ENCODE data around the gene SPANXN2. TPM values are rescaled to one million over a fixed set of nuclear protein-coding genes. Genes with fewer than 3 reads are reported as not detected.
A peak's percentile ranks its signal among the peaks of the same experiment; 100 is the strongest.

SPANXN2 gene
- total RNA-seq, 6 experiments from 2014 or later, result not detected

- H3K4me3 Mint-ChIP-seq, result no peak overlapping the region
- H3K4me1 Mint-ChIP-seq (ENCODE audit: low read depth), result no peaks in the 10 kb centered on the region
- H3K27ac Mint-ChIP-seq, result no peak overlapping the region
- no peak for DNase-seq
- no peaks in the 10 kb centered on the region for H3K27me3 Mint-ChIP-seq (ENCODE audit: insufficient read depth)
- no peaks in the 10 kb centered on the region for H3K36me3 Mint-ChIP-seq (ENCODE audit: low read depth)
- TF ChIP-seq CTCF (IDR thresholded peaks at IDR 0.05), result peak; percentile 45; the same call in 1 of the 2 replicates
- no peaks in the 10 kb centered on the region; the same call in 1 of the 2 replicates for H3K9me3 Mint-ChIP-seq
Measured at GRCh38 chrX:143669395-143669794, 51.2 kb downstream of the SPANXN2 start.

- DNase-seq, result no peak
- H3K9me3 Mint-ChIP-seq, result no peaks in the 10 kb centered on the region
Measured at GRCh38 chrX:143664302-143664701, 56.2 kb downstream of the SPANXN2 start.

GRCh38 chrX:143663755-143664154, 56.8 kb downstream of the SPANXN2 start:
- Mint-ChIP-seq H3K27me3 (ENCODE audit: insufficient read depth) (no peaks in the 10 kb centered on the region), H3K27ac (no peak overlapping the region), H3K36me3 (ENCODE audit: low read depth) (no peaks in the 10 kb centered on the region), H3K4me3 (no peak overlapping the region), H3K9me3 (no peaks in the 10 kb centered on the region), H3K4me1 (ENCODE audit: low read depth) (no peaks in the 10 kb centered on the region)
- no peak for TF ChIP-seq CTCF (IDR thresholded peaks at IDR 0.05)
- DNase-seq, result no peak

More at GRCh38 chrX:143664302-143664701, 56.2 kb downstream of the SPANXN2 start:
- Mint-ChIP-seq H3K27ac (no peak overlapping the region), H3K27me3 (ENCODE audit: insufficient read depth) (no peaks in the 10 kb centered on the region), H3K4me1 (ENCODE audit: low read depth) (no peaks in the 10 kb centered on the region), H3K4me3 (no peak overlapping the region), H3K36me3 (ENCODE audit: low read depth) (no peaks in the 10 kb centered on the region)
- peak; percentile 75 for TF ChIP-seq CTCF (IDR thresholded peaks at IDR 0.05)

Other genes starting within 250 kb of the SPANXN2 start
- not detected for gene SPANXN3, start 203.3 kb downstream of the SPANXN2 start, total RNA-seq (2021; fragmentation: NEBNext Ultra II Directional; extraction: Animal tissue kit (Norgen Biotek cat#: 25700))
- gene SLITRK4, start 84.7 kb downstream of the SPANXN2 start, total RNA-seq (2021; fragmentation: NEBNext Ultra II Directional; extraction: Animal tissue kit (Norgen Biotek cat#: 25700)), result not detected
- not detected for gene UBE2NL, start 163.3 kb upstream of the SPANXN2 start, total RNA-seq (2021; fragmentation: NEBNext Ultra II Directional; extraction: Animal tissue kit (Norgen Biotek cat#: 25700))

All from HFFc6 (cell line).